Astrocyte (in vitro differentiated cells and primary cell): ENCODE results near the gene DOCK10. TPM values are rescaled to one million over a fixed set of nuclear protein-coding genes. Genes with fewer than 3 reads are reported as not detected.

Experiments
- DNase-seq: peaks from one replicate; pipeline ENCODE4 v3.0.0-alpha.2; 2010; ENCODE audit warnings: low read depth
- FAIRE-seq: peaks from 2 replicates; lab custom pipeline; 2011; peaks lifted over from hg19 to GRCh38; lab: Jason Lieb, UNC
- H2AFZ ChIP-seq: 2 replicates; pipeline ENCODE4 v1.6.0; 2012; ENCODE audit warnings: low read depth, low read length, inconsistent platforms
- H3K27ac ChIP-seq: 2 replicates; pipeline ENCODE4 v1.5.1; 2011; ENCODE audit warnings: low read depth, low read length, inconsistent platforms
- H3K27me3 ChIP-seq: 2 replicates; pipeline ENCODE4 v1.6.0; 2011; ENCODE audit warnings: low read length, inconsistent platforms; ENCODE audit not compliant: insufficient read depth
- H3K36me3 ChIP-seq: 2 replicates; pipeline ENCODE4 v1.5.1; 2011; ENCODE audit warnings: low read length, inconsistent platforms; ENCODE audit not compliant: insufficient read depth
- H3K4me1 ChIP-seq: 2 replicates; pipeline ENCODE4 v1.5.1; 2011; ENCODE audit warnings: low read length, inconsistent platforms; ENCODE audit not compliant: insufficient read depth
- H3K4me2 ChIP-seq: 2 replicates; pipeline ENCODE4 v1.6.0; 2012; ENCODE audit warnings: low read length, inconsistent platforms
- H3K4me3 ChIP-seq: 2 replicates; pipeline ENCODE4 v1.5.1; 2011; ENCODE audit warnings: low read depth, mild to moderate bottlenecking, low read length, inconsistent platforms; ENCODE audit not compliant: insufficient read depth
- H3K79me2 ChIP-seq: 2 replicates; pipeline ENCODE4 v1.6.0; 2012; ENCODE audit warnings: mild to moderate bottlenecking, low read length, inconsistent platforms; ENCODE audit not compliant: insufficient read depth
- H3K9ac ChIP-seq: 2 replicates; pipeline ENCODE4 v1.6.0; 2012; ENCODE audit warnings: mild to moderate bottlenecking, low read length, inconsistent platforms
- H3K9me3 ChIP-seq: 2 replicates; pipeline ENCODE4 v1.5.1; 2012; ENCODE audit warnings: low read depth, mild to moderate bottlenecking, low read length, inconsistent platforms; ENCODE audit not compliant: insufficient read depth
- H4K20me1 ChIP-seq: 2 replicates; pipeline ENCODE4 v1.6.0; 2012; ENCODE audit warnings: low read length, inconsistent platforms; ENCODE audit not compliant: insufficient read depth
- H3K27ac Mint-ChIP-seq: one replicate; pipeline ENCODE4 v1.8.0; 2021; ENCODE audit warnings: mild to moderate bottlenecking, mixed read lengths; ENCODE audit not compliant: unreplicated experiment
- H3K27me3 Mint-ChIP-seq: one replicate; pipeline ENCODE4 v1.8.0; 2021; ENCODE audit warnings: low read depth, mixed read lengths; ENCODE audit not compliant: unreplicated experiment
- H3K36me3 Mint-ChIP-seq: one replicate; pipeline ENCODE4 v1.8.0; 2021; ENCODE audit warnings: low read depth, mixed read lengths; ENCODE audit not compliant: unreplicated experiment
- H3K4me1 Mint-ChIP-seq: one replicate; pipeline ENCODE4 v1.8.0; 2021; ENCODE audit warnings: low read depth, mixed read lengths; ENCODE audit not compliant: unreplicated experiment
- H3K4me3 Mint-ChIP-seq: one replicate; pipeline ENCODE4 v1.8.0; 2021; ENCODE audit warnings: mild to moderate bottlenecking, moderate library complexity, mixed read lengths; ENCODE audit not compliant: unreplicated experiment
- H3K9me3 Mint-ChIP-seq: one replicate; pipeline ENCODE4 v1.8.0; 2021; ENCODE audit warnings: mild to moderate bottlenecking, mixed read lengths; ENCODE audit not compliant: unreplicated experiment
- CTCF ChIP-seq: IDR thresholded peaks from 2 replicates; pipeline ENCODE4 v1.5.1; 2011; ENCODE audit warnings: low read depth, mild to moderate bottlenecking, inconsistent platforms, low read length, moderate library complexity; ENCODE audit not compliant: insufficient read depth
- EZH2 ChIP-seq: IDR thresholded peaks from 2 replicates; pipeline ENCODE4 v1.6.1; 2012; ENCODE audit warnings: mild to moderate bottlenecking, low read length, inconsistent platforms; ENCODE audit not compliant: insufficient read depth
- total RNA-seq: library from RNA; stranded (reverse); gene quantifications from 2 replicates; pipeline ENCODE4 v1.2.1, GENCODE V29; 2021

DOCK10 gene
- total RNA-seq, 1 donor from 2014 or later: 7.7 TPM

- Mint-ChIP-seq H3K36me3 (peaks cover 3% of the 10 kb centered on the region), H3K27ac (no peak overlapping the region), H3K4me1 (peaks cover 35% of the 10 kb centered on the region), H3K27me3 (no peaks in the 10 kb centered on the region), H3K4me3 (no peak overlapping the region), H3K9me3 (no peaks in the 10 kb centered on the region)
- Histone ChIP-seq H3K4me3 (no peak overlapping the region), H3K4me2 (no peak overlapping the region), H3K27ac (no peak overlapping the region), H3K36me3 (no peaks in the 10 kb centered on the region), H3K79me2 (peaks cover 36% of the 10 kb centered on the region), H3K4me1 (peaks cover 6% of the 10 kb centered on the region), H2AFZ (no peak overlapping the region), H3K27me3 (no peaks in the 10 kb centered on the region), H4K20me1 (no peaks in the 10 kb centered on the region), H3K9me3 (no peaks in the 10 kb centered on the region), H3K9ac (no peak overlapping the region)
- FAIRE-seq (no peak), DNase-seq (no peak)
- no peak for TF ChIP-seq CTCF
- no peak for TF ChIP-seq EZH2
Observed at GRCh38 chr2:224941960-224942359, 100.3 kb downstream of the DOCK10 start.

GRCh38 chr2:224940618-224941017 is 101.7 kb downstream of the DOCK10 start:
- Histone ChIP-seq H3K27ac (no peak overlapping the region), H3K4me2 (no peak overlapping the region), H3K4me1 (peaks cover 6% of the 10 kb centered on the region), H3K36me3 (no peaks in the 10 kb centered on the region), H3K27me3 (no peaks in the 10 kb centered on the region), H2AFZ (no peak overlapping the region), H3K79me2 (peaks cover 36% of the 10 kb centered on the region), H3K9ac (no peak overlapping the region), H4K20me1 (no peaks in the 10 kb centered on the region), H3K9me3 (no peaks in the 10 kb centered on the region), H3K4me3 (no peak overlapping the region)
- DNase-seq: no peak
- FAIRE-seq: no peak
- no peaks in the 10 kb centered on the region for H3K9me3 Mint-ChIP-seq
- H3K27me3 Mint-ChIP-seq: no peaks in the 10 kb centered on the region
- no peak for TF ChIP-seq EZH2
- TF ChIP-seq CTCF: no peak
- peaks cover 3% of the 10 kb centered on the region for H3K36me3 Mint-ChIP-seq
- peaks cover 29% of the 10 kb centered on the region for H3K4me1 Mint-ChIP-seq
- no peak overlapping the region for H3K4me3 Mint-ChIP-seq
- H3K27ac Mint-ChIP-seq: no peak overlapping the region

GRCh38 chr2:224938651-224939182 is 103.6 kb downstream of the DOCK10 start:
- peak overlapping the region; percentile 17 for H3K9ac ChIP-seq
- H3K27ac ChIP-seq: peak overlapping the region; percentile 31
- no peak for TF ChIP-seq EZH2
- TF ChIP-seq CTCF: no peak
- H2AFZ ChIP-seq: no peak overlapping the region
- H3K79me2 ChIP-seq: peaks cover 18% of the 10 kb centered on the region
- no peak overlapping the region for H3K4me3 Mint-ChIP-seq
- H3K4me1 Mint-ChIP-seq: peaks cover 31% of the 10 kb centered on the region
- H3K27ac Mint-ChIP-seq: peak overlapping the region; percentile 0
- H3K4me3 ChIP-seq: peak overlapping the region; percentile 17
- H4K20me1 ChIP-seq: no peaks in the 10 kb centered on the region
- H3K36me3 Mint-ChIP-seq: peaks cover 3% of the 10 kb centered on the region
- H3K9me3 ChIP-seq: no peaks in the 10 kb centered on the region
- FAIRE-seq (no peak), DNase-seq (peak; percentile 79)
- peaks cover under 1% of the 10 kb centered on the region for H3K27me3 Mint-ChIP-seq
- H3K4me2 ChIP-seq: peak overlapping the region; percentile 72
- H3K9me3 Mint-ChIP-seq: no peaks in the 10 kb centered on the region
- no peaks in the 10 kb centered on the region for H3K27me3 ChIP-seq
- no peaks in the 10 kb centered on the region for H3K4me1 ChIP-seq
- no peaks in the 10 kb centered on the region for H3K36me3 ChIP-seq
